GM21529 (cell line): Measurements from ENCODE around the gene DCAF4.
"Not testable (repeated sequence)": the region's sequence is repeated elsewhere in the genome, so short reads cannot be mapped to it uniquely, and the experiment has no call there.

Experiments used
- ATAC-seq: cut with Tn5 transposase; IDR thresholded peaks from one replicate; pipeline ENCODE4 v1.9.1; 2021; ENCODE audit not compliant: unreplicated experiment

Gene DCAF4

GRCh38 chr14:72929316-72930080 lies 3.2 kb downstream of the DCAF4 start:
- ATAC-seq: no peak

GRCh38 chr14:72932893-72933292 lies 6.6 kb downstream of the DCAF4 start:
- ATAC-seq: no peak

- no peak for ATAC-seq
Measured at GRCh38 chr14:72939630-72940029, 13.4 kb downstream of the DCAF4 start.

- ATAC-seq: no peak
Measured at GRCh38 chr14:72941286-72941985, 15.2 kb downstream of the DCAF4 start.

GRCh38 chr14:72942934-72943333 lies 16.7 kb downstream of the DCAF4 start:
- no peak for ATAC-seq

- ATAC-seq: no peak
Measured at GRCh38 chr14:72943876-72944430, 17.7 kb downstream of the DCAF4 start.

- no peak for ATAC-seq
Measured at GRCh38 chr14:72945356-72946027, 19.2 kb downstream of the DCAF4 start.

- ATAC-seq: no peak
Measured at GRCh38 chr14:72946491-72946890, 20.2 kb downstream of the DCAF4 start.

GRCh38 chr14:72947366-72948160 lies 21.3 kb downstream of the DCAF4 start:
- no peak for ATAC-seq

- no peak for ATAC-seq
Measured at GRCh38 chr14:72948481-72949138, 22.3 kb downstream of the DCAF4 start.

GRCh38 chr14:72952171-72952570 lies 25.9 kb downstream of the DCAF4 start:
- ATAC-seq: no peak

- ATAC-seq: not testable (repeated sequence)
Measured at GRCh38 chr14:72956741-72957140, 30.5 kb downstream of the DCAF4 start.

GRCh38 chr14:72957213-72957612 lies 30.9 kb downstream of the DCAF4 start:
- ATAC-seq: no peak

GRCh38 chr14:72958548-72958947 lies 32.3 kb downstream of the DCAF4 start:
- ATAC-seq: no peak

GRCh38 chr14:72961016-72961415 lies 34.8 kb downstream of the DCAF4 start:
- ATAC-seq: not testable (repeated sequence)

- no peak for ATAC-seq
Measured at GRCh38 chr14:72961579-72962335, 35.5 kb downstream of the DCAF4 start.

GRCh38 chr14:72962336-72962754 lies 36.1 kb downstream of the DCAF4 start:
- not testable (repeated sequence) for ATAC-seq

- ATAC-seq: no peak
Measured at GRCh38 chr14:72962829-72963312, 36.6 kb downstream of the DCAF4 start.

- no peak for ATAC-seq
Measured at GRCh38 chr14:72965249-72965648, 39.0 kb downstream of the DCAF4 start.
